Liver (tissue), 2 donors: ENCODE results near the gene CATSPERE.

Source experiments
- EGR1 ChIP-seq, 2 donors: IDR thresholded peaks; 2 replicates each; pipeline ENCODE4 v1.6.1; 2016 to 2018; ENCODE audit warnings: antibody characterized with exemption in 2 of 2, low read depth in 2 of 2
- YY1 ChIP-seq: IDR thresholded peaks from 2 replicates; pipeline ENCODE4 v1.6.1; 2016; ENCODE audit warnings: antibody characterized with exemption, mild to moderate bottlenecking
- donor health status: healthy.

DNA sequence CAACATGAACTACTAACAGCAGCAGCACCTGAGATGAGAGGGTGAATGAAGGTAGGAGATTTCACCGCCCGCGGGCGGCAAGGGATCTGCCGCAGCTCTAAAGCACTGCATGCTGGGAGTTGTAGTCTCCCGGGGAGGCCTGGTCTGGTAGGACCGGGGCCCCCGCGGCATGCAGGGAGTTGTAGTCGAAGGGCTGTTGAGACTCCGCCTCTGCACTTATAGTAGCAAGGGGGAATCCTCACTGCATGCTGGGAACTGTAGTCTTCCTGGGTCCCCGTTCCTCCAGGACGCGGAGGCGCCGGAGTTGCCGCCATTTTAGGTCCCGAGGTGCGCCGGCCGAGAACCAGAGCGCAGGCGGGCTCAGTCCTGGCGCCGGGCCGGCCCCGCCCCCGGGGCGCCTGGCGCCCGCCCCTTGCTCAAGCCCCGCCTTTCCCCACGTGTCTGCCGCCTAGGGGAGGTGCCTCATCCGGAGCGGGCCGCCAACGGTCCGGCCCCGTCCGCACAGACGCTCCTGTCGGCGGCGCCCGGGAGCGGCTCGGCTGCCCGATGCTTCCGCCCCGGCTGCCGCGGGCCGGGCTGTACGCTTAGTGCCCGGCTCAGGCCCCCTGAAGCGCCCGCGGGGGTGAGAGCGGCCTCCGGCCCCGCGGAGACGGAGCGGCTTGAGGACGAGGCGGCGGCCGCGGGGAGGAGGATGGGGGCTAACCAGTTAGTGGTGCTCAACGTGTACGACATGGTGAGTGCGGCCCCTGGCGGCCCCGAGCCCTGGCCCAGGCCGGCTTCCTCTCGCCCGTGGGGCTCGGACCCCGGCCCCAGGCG, 191.8 kb downstream of the CATSPERE start, which contains the start of gene DESI2:
- TF ChIP-seq YY1 = peak; percentile 98
- peak in 1 of 2 donors; percentile 17 for TF ChIP-seq EGR1 (IDR thresholded peaks at IDR 0.05; ENCODE audit: low read depth in 2 of 2)
